Left forelimb (tissue), 1 donor: ENCODE data around the gene LRRC43.

Experiments used
- DNase-seq: peaks from one replicate; pipeline ENCODE4 v3.0.0-alpha.2; 2018; ENCODE audit warnings: low spot score

Gene LRRC43

DNA sequence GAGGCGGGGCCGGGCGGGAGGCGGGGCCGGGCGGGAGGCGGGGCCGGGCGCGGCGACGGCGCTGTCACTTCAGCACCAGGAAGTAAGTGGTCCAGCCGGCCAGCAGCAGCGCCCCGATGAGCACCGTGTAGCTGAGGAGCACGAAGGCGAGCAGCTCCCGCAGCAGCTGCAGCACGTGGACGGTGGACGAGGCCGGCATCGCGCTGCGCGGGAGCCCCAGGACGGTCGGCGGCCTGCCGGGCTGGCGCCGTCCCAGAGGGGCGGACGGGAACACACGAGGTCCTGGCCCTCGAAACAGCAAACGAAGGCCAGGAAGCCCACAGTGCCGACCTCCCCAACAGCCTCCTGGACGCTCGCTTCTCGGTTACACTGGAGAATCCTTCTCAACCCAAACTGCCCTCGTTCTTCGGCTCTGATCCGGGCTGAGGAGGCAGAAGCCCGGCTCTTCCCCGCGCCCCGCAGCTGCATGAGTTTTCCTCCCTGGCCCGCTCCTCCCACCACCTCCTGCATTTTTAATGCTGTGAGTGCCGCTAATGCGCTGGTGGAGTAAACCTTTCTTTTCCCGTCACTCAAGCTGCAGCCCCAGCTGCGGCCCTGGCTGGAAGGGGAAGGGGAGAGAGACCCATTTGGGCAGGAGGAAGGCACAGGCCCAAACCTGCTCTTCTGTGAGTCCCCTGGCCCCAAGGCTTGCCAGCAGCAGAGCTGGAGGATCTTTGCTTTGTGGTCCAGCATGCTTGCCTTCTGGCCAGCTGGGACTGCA, 43.6 kb downstream of the LRRC43 start:
- no peak for DNase-seq

DNA sequence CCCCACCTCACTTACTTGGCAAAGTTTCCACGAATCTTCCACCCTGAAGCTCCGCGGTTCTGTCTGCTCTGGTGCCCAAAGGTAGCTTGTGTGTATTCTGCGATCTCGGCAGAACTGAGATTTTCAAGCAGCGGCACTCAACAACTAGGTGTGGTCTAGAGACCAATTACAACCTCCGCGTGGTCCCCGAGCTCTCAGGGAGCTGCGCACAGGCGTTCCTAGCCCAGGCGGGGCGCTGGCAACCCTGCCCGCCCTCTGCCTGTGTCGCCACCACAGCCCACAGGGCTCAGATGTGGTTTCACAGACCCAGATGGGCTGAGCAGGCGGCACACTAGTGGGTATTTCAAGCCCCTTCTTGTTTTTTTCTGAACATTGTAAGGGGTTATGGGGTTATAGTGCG, 44.4 kb downstream of the LRRC43 start:
- no peak for DNase-seq

DNA sequence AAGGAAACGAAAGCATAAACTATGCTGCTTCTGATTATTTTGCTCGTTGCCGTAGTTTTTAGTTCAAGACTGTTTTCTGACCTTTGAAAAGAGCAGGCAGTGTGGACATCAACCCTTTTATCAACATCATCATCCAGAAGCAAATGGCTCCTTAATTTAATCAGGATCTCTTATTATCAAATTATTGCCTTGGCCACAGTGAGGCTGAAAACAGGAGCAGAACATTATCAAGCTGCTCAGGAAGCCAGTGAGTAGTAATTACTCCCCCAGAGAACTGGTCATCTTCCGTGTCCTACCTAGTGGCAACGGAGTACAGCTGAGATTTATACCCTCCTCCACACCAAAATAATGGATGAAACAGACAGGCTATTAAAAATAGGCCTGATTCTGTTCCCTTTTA, 45.2 kb downstream of the LRRC43 start:
- DNase-seq: no peak

DNA sequence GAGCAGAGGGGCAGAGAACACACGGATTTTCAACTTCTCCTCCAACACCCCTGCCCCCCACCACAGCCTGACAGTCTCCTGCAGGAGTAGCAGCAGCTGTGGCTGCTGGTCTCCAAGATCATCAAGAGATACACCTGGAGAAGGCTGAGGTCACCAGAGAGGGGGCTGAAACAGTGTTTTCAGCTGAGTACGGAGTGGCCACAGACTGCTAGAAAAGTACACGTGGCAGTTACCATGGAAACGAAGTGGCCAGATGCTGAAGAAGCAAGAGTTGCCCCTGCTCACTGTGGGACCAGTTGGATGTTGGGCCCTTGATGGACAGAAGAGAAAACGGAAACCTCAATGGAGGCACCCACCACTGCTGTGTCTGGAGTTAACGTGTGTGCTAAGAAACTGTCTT, 47.9 kb downstream of the LRRC43 start:
- DNase-seq: no peak

DNA sequence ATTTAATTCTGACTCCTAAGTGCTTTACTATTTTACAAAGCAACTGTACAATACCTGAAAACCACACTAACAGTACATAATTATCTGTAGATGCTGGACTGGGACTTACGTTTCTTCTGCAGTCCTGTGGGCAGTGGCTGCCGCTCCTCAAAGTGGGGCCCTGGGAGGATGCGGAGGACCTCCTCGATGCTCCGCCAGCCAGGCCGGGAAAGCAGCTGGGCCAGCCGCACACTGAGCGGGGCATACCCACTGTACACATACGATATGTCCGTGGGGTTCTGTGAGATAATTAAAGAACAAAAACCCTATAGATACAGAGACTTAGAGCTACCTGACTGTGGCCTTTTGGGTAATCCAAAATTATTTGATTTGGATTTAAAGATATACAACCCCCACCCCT, 49.8 kb downstream of the LRRC43 start:
- no peak for DNase-seq

DNA sequence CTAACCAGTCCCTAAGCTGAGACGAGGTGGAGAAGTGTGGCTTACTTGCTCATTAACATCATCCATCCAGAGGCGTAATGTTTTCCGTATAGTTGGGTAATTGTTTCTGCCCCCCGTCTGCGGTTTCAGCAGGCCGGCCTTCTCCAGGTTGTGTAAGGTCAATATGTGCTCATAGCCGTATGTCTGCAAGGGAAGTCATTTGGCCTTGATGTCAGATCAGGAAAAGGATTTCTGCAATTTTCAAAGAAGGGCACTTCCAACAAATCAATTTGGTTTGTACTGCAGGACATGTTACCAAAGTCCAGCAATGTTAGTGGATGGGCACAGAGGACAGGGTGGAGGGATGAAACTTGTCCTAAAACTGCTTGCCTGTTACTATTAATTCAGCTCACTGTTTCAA, 52.8 kb downstream of the LRRC43 start:
- DNase-seq: no peak

DNA sequence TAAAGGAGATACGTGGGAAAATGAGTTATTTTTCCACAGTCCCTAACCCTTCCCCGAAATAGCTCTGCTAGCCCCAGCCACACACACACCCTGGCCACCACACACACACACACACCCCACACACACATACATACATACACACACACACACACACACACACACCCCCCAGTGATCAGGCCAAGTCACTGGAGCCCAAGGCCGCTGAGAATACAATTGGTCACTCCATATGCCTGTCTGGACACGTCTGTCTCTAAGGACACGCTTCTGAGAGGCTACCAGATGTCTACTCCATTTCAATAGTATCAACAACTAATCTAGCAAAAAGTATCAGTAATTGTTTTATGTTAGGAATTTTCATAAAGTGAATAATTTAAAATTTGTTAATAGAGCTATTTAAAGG, 55.9 kb downstream of the LRRC43 start:
- DNase-seq: no peak

DNA sequence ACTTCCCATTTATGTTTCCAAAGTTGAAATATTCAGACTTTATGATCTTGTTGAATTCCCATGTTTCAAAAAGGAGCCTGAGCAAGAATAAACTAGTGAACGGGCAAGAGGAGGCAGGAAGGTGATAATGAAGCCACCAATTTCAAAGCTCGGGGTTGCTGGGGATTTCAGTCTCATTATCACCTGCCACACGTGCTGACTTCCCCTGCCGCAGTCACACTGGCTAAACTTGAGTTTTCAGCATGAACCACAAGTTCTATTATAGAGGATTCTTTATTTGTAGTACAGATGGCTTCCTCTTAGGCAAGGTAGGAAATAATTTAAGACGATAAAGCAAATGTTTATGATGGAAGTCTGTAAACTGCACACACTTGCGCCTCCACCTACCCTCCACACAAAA, 61.0 kb downstream of the LRRC43 start:
- DNase-seq: no peak

DNA sequence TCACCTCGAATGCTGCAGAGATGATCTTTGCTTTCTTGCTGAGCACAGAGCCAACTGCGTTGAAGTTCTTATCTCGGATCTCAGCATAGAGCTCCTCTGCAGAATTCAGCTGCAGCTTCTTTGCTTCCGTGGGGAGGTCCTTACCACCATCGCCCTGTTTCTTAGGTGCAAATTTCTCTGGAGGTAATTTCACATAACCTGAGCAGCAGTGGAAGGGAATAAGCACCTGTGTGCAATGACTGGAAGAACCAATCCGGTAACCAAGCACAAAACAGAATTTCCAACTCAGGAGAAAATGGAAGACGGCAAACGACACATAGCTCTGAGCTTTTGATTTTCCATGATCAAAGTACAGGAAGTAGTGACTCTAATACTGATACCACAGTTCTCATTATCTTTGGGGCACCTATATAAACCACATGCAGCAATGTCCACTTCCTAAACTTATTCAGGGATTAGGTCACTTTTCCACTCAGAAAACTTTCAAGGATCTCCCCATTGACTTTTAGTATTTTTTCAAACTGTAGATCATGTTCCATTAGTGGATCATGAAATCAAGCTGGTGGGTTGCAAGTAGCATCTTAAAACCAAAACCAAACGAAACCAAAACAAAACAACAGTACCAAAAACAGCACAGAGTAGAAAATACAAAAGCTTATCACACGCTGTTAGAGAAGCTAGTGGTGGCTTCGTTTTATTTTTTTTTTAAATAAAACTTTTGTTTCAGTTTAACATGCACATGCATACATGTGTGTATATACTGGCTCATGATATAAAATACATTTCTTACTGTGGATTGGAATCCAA, 61.8 kb downstream of the LRRC43 start:
- no peak for DNase-seq

DNA sequence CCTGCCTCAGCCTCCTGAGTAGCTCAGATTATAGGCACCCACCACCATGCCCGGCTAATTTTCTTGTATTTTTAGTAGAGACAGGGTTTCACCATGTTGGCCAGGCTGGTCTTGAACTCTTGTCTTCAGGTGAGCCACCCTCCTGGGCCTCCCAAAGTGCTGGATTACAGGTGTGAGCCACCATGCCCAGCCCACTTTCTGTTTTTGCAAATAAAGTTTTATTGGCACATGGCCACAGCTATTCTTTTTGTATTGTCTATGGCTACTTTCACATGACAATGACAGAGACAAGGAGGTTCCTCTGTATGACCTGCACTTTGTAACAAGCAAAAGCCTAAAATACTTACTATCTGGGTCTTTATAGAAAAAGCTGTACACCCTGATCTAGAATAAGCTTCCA, 62.6 kb downstream of the LRRC43 start:
- no peak for DNase-seq

DNA sequence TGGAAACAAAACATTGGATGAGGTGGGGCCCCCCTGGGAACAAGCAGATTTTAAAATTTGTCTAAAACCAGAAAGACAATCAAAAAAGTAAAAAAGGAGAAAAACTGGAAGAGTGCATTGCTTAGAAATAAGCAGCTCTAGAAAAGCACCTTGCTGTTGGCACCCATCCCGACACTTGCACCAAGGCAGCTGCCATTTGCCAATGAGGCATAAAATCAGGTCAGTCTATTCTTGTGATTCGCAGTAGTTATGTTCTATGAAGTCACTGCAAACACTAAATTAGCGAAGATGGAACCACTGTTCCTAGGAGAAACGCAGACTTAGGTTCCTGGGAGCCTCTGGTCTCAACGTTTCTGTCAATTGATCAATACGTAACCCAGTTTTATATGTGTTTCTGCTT, 67.1 kb downstream of the LRRC43 start:
- no peak for DNase-seq

DNA sequence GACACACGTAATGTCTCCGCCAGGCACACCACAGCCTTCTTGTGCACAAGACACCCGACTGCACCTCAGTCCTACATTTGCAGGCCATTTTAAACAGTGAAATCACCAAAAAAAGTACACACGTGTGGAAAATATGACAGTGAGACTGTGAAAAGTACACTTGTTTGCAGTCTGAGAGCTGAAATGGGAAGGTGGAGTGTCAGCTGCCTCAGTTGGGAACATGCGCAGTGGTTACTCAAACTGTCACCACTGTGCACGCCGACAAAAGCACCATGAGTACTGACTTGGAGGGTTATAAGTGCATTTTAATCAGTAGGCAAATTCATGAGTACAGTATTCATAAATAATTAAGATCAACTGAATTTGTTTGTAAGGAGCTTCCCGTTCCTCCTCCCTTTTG, 67.6 kb downstream of the LRRC43 start:
- no peak for DNase-seq
